GM12875 (cell line): ENCODE measurements around the gene PTPN3.

ENCODE experiments used
- H3K4me3 ChIP-seq: one replicate; pipeline ENCODE4 v1.5.1; 2011; ENCODE audit warnings: low read depth, low read length, control low read depth
- CTCF ChIP-seq: IDR thresholded peaks from 2 replicates; pipeline ENCODE4 v1.5.1; 2011; ENCODE audit warnings: low read depth, mild to moderate bottlenecking, control low read depth, inconsistent platforms, low read length, moderate library complexity, borderline replicate concordance; ENCODE audit not compliant: insufficient read depth

The PTPN3 gene

GRCh38 chr9:109391176-109391575 is 106.9 kb downstream of the PTPN3 start:
- no peak overlapping the region for H3K4me3 ChIP-seq
- TF ChIP-seq CTCF: no peak

- TF ChIP-seq CTCF: no peak
- H3K4me3 ChIP-seq: no peak overlapping the region
Observed at GRCh38 chr9:109387856-109388255, 110.3 kb downstream of the PTPN3 start.

GRCh38 chr9:109387206-109387605 is 110.9 kb downstream of the PTPN3 start:
- TF ChIP-seq CTCF: no peak
- H3K4me3 ChIP-seq: no peak overlapping the region

- TF ChIP-seq CTCF: no peak
- no peak overlapping the region for H3K4me3 ChIP-seq
Observed at GRCh38 chr9:109385499-109385898, 112.6 kb downstream of the PTPN3 start.

GRCh38 chr9:109383947-109384346 is 114.2 kb downstream of the PTPN3 start:
- no peak for TF ChIP-seq CTCF
- no peak overlapping the region for H3K4me3 ChIP-seq

GRCh38 chr9:109383356-109383755 is 114.8 kb downstream of the PTPN3 start:
- TF ChIP-seq CTCF: no peak
- no peak overlapping the region for H3K4me3 ChIP-seq

GRCh38 chr9:109382585-109382984 is 115.5 kb downstream of the PTPN3 start:
- H3K4me3 ChIP-seq: no peak overlapping the region
- TF ChIP-seq CTCF: no peak
